ENCODE data around the gene KLHL18.
"Not testable (repeated sequence)": the region's sequence is repeated elsewhere in the genome, so short reads cannot be mapped to it uniquely, and the experiment has no call there.

KLHL18 gene

GRCh38 chr3:47276558-47276957, 6.2 kb upstream of the KLHL18 start:
- DNase-seq: no peak

GRCh38 chr3:47280519-47280918, 2.2 kb upstream of the KLHL18 start:
- DNase-seq: no peak

- no peak for DNase-seq
Measured at GRCh38 chr3:47283193-47283537, 421 bp downstream of the KLHL18 start.

DNA sequence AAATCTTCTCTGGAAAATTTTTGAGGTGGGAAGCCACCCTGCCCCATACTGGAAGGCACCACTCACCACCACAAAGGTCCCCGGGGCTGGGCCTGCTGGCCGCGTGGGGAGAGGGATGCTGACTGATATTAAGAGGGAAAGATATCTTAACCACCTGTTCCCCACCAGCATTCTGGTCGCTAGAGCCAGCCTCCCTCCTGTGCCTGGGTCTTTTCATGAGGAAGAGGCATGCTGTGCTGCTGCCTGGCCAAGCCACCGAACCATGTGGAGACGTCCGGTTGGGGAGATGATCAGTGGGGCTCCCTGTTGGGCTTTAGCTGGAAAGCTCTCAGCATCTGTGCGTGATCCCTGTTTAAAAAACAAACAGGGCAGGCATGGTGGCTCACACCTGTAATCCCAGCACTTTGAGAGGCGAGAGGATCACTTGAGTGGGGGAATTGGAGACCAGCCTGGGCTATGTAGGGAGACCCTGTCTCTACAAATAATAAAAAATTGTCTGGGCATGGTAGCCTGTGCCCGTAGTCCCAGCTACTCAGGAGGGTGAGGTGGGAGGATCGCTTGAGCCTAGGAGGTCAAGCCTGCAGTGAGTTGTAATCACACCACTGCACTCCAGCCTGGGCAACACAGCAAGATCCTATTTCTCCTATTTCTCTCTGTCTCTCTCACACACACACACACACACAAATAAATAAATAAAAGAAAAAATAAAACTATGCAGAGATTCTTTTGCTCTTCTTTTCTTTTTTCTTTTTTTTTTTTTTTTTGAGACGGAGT, 1.0 kb downstream of the KLHL18 start:
- no peak for DNase-seq

DNA sequence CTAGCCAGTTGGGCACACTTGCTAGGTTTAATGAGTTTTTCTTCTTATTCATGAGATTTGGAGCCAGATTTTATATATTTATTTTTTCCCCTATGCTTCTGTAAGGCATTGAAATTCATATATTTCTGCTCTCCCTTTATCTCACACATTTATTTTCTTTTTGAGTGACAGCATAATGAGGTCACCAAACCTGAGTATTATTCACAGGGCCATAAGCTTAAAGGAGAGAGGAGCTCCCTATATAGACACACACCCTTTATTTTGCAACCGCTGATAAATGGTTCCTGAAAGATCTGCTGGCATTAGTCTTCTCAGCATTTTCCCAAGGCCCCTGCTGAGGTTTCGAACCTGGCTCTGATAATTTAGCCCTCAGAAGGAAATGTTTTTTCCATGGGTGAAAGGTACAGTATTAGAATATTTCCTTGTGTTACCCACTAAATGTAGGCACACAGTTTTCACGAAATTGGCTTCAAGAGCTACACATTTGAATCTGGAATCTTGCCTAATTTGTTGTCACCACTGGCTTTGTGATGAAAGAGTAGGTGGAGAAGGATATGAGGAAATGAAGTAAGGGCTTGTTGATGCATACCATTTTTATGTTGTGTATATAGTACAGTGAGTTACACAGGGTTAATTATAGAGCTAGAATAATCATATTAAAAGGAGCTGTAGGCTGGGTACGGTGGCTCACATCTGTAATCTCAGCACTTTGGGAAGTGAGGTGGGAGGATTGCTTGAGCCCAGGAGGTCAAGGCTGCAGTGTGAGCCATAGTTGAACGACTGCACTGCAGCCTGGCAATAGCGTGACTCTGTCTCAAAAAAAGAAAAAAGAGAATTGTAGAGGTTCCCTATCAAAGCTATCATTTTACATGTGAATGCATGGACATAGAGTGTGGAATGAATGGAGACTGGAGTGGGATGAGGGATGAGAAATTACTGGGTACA, 6.5 kb downstream of the KLHL18 start:
- no peak for DNase-seq

- DNase-seq: no peak
Measured at GRCh38 chr3:47291158-47291753, 8.5 kb downstream of the KLHL18 start.

DNA sequence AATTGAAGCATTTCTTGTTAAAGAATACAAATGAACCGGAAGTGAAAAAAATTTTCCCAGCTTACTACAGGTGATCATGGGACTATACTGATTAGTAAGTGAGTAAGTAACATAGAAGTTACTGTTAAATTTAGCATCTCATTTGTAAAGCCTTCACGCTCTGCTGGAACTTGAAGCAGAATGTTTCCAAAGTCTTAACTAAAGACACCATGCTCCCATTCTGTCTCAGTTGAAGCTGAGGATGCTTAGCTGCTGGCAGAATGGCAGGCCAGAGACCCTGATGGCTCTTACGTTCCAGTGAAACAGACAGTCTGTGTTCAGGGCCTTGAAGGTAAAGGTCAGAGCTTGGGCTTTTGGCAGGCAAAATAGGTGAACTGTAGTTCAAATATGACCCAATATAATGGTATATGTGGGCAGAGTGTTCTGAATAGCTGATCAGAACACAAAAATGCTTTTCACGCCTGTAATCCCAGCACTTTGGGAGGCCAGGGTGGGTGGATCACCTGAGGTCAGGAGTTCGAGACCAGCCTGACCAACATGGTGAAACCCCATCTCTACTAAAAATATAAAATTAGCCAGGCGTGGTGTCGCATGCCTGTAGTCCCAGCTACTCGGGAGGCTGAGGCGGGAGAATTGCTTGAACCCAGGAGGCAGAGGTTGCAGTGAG, 9.1 kb downstream of the KLHL18 start:
- not testable (repeated sequence) for DNase-seq

DNA sequence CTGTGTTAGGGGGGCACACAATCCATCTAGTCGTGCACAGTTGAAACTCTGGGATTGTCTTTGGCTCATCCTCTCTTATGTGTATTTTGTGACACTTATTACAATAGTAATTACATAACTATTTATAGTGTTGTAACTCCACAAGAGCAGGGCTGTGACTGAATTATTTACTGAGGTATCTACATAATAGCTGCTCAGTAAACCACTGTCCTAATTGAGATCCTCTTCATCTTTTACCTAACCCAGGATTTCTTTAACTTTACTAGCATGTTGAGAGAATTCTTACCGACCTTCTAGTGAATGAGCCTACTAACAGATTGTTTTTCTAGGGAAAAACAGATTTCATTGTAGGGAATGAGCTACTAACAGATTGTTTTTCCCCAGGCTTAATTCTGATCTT, 11.1 kb downstream of the KLHL18 start:
- DNase-seq: no peak

DNA sequence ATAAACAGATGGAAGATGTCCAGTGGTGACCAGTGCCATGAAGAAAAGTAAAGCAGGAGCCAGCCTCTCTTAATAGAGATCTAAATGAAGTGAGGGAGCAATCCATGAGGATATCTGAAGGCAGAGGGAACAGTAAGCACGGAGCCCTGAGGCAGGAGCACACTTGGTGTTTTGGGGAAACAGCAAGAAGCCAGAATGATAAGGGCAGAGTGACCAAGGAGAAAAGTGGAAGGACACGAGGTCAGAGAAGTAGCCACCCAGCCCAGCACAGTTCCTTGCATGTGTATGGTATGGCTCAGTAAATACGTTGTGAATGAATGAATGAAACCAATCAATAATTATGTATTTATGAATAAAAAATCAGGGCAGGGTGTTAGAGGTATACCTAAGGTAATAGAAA, 11.6 kb downstream of the KLHL18 start:
- DNase-seq: no peak

- DNase-seq: no peak
Measured at GRCh38 chr3:47295322-47295721, 12.6 kb downstream of the KLHL18 start.

DNA sequence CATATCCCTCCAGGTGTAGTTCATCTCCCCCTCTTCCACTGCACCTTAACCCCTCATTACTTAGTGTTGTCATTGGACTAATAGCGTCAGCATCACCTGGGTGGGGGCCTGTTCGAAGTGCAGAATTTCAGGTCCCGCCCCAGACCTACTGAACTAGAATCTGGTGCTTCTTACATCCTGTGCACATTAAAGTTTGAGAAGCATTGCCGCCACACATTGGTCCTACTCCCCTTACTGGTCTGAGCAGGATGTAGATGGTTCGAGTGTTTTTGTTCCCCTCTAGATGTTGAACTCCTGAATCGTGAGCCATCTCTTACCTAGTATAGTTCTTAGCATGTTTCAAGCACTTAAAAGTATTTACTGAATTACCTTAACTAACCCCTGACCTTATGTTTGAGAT, 13.2 kb downstream of the KLHL18 start:
- no peak for DNase-seq

GRCh38 chr3:47296562-47297302, 14.0 kb downstream of the KLHL18 start:
- DNase-seq: no peak

GRCh38 chr3:47298439-47298838, 15.7 kb downstream of the KLHL18 start:
- DNase-seq: no peak

- DNase-seq: no peak
Measured at GRCh38 chr3:47299381-47300318, 16.9 kb downstream of the KLHL18 start.

GRCh38 chr3:47301456-47301855, 18.7 kb downstream of the KLHL18 start:
- DNase-seq: no peak

GRCh38 chr3:47306022-47306421, 23.3 kb downstream of the KLHL18 start:
- DNase-seq: no peak

DNA sequence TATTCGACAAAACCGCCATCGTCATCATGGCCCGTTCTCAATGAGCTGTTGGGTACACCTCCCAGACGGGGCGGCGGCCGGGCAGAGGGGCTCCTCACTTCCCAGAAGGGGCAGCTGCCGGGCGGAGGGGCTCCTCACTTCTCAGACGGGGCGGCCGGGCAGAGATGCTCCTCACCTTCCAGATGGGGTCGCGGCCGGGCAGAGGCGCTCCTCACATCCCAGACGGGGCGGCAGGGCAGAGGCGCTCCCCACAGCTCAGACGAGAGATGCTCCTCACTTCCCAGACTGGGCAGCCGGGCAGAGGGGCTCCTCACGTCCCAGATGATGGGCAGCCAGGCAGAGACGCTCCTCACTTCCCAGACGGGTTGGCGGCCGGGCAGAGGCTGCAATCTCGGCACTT, 26.5 kb downstream of the KLHL18 start:
- not testable (repeated sequence) for DNase-seq

GRCh38 chr3:47310391-47310790, 27.6 kb downstream of the KLHL18 start:
- no peak for DNase-seq

- DNase-seq: no peak
Measured at GRCh38 chr3:47313341-47314055, 30.8 kb downstream of the KLHL18 start.

- DNase-seq: no peak
Measured at GRCh38 chr3:47314056-47314764, 31.5 kb downstream of the KLHL18 start.

All from SHP77 treated with DMSO at 0.1 percent for 48 hours (cell line).